GM13976 (cell line): Measurements from ENCODE around the gene TAF4B.
A peak's percentile ranks its signal among the peaks of the same experiment; 100 is the strongest.

Experiments
- DNase-seq: peaks from one replicate; pipeline ENCODE4 v3.0.0; 2012; ENCODE audit warnings: low spot score
- CTCF ChIP-seq: IDR thresholded peaks from 2 replicates; pipeline ENCODE4 v1.5.1; 2012; ENCODE audit warnings: borderline replicate concordance, mild to moderate bottlenecking; ENCODE audit not compliant: insufficient read depth; ENCODE audit errors: extremely low read depth, missing control alignments, control extremely low read depth
- in situ Hi-C: fragments of 300-500 bp; cut with MboI; formaldehyde crosslinking; loops from one replicate; pipeline ENCODE4 v1.12.0; 2022; ENCODE audit warnings: low sequenced_read_pairs, mixed read lengths, inconsistent platforms; ENCODE audit not compliant: unreplicated experiment

Gene TAF4B

GRCh38 chr18:26226229-26227050, at the start of gene TAF4B:
Gene TAF4B, plus strand, starts transcription at chr18:26226445. Its CDS starts 489 bp downstream, at chr18:26226934.
- no peak for TF ChIP-seq CTCF
- in situ Hi-C loops, result no loop called here
- peak; percentile 92 for DNase-seq

- in situ Hi-C loops, result no loop called here
- no peak for TF ChIP-seq CTCF
- no peak for DNase-seq
These were observed 44.9 kb upstream of the TAF4B start for GRCh38 chr18:26181343-26181826.

GRCh38 chr18:26183395-26184112, 42.7 kb upstream of the TAF4B start:
- TF ChIP-seq CTCF, result no peak
- no peak for DNase-seq
- in situ Hi-C loops, result no loop called here

GRCh38 chr18:26185267-26185666, 41.0 kb upstream of the TAF4B start:
- in situ Hi-C loops, result no loop called here
- no peak for TF ChIP-seq CTCF
- no peak for DNase-seq

- in situ Hi-C loops, result no loop called here
These were observed 35.7 kb upstream of the TAF4B start for GRCh38 chr18:26190506-26190905.

More at GRCh38 chr18:26190506-26190905, 35.7 kb upstream of the TAF4B start:
- TF ChIP-seq CTCF, result no peak
- DNase-seq, result peak; percentile 32
